Loucy (cell line): ENCODE measurements around the gene PITPNC1.
A peak's percentile ranks its signal among the peaks of the same experiment; 100 is the strongest.

Source experiments
- H2AFZ ChIP-seq: fragments of 200-600 bp; sonication (generic); 2 replicates; pipeline ENCODE4 v1.6.0; 2016; ENCODE audit warnings: antibody characterized with exemption, mild to moderate bottlenecking, low read length, moderate library complexity
- H3F3A ChIP-seq: fragments of 200-600 bp; 2 replicates; pipeline ENCODE4 v1.6.0; 2016; ENCODE audit warnings: antibody characterized with exemption, low read depth, mild to moderate bottlenecking
- H3K27me3 ChIP-seq: fragments of 200-600 bp; sonication (generic); 2 replicates; pipeline ENCODE4 v1.6.1; 2014; ENCODE audit warnings: low read length, mild to moderate bottlenecking; ENCODE audit not compliant: insufficient read depth, poor library complexity, severe bottlenecking
- H3K36me3 ChIP-seq: fragments of 200-600 bp; sonication (generic); 2 replicates; pipeline ENCODE4 v1.6.1; 2016; ENCODE audit warnings: low read length; ENCODE audit not compliant: insufficient read depth
- H3K4me1 ChIP-seq: fragments of 200-600 bp; sonication (generic); 2 replicates; pipeline ENCODE4 v1.5.1; 2014; ENCODE audit warnings: low read length, mild to moderate bottlenecking; ENCODE audit not compliant: insufficient read depth, poor library complexity, severe bottlenecking
- H3K4me2 ChIP-seq: fragments of 200-600 bp; sonication (generic); 2 replicates; pipeline ENCODE4 v1.6.0; 2014; ENCODE audit warnings: antibody characterized with exemption, low read length, low read depth, mild to moderate bottlenecking; ENCODE audit not compliant: poor library complexity, severe bottlenecking
- H3K4me3 ChIP-seq: fragments of 200-600 bp; sonication (generic); 2 replicates; pipeline ENCODE4 v1.5.1; 2014; ENCODE audit warnings: low read length, mild to moderate bottlenecking, mixed read lengths; ENCODE audit not compliant: poor library complexity, severe bottlenecking
- H3K79me2 ChIP-seq: fragments of 200-600 bp; sonication (generic); 2 replicates; pipeline ENCODE4 v1.6.1; 2014; ENCODE audit warnings: low read length; ENCODE audit not compliant: insufficient read depth
- H3K9ac ChIP-seq: fragments of 200-600 bp; sonication (generic); 2 replicates; pipeline ENCODE4 v1.6.0; 2014; ENCODE audit warnings: mild to moderate bottlenecking, low read depth, low read length, moderate library complexity; ENCODE audit not compliant: poor library complexity, severe bottlenecking
- H3K9me2 ChIP-seq: fragments of 200-600 bp; sonication (generic); replicated peaks from 2 replicates; pipeline ENCODE4 v1.6.1; 2016; ENCODE audit warnings: low read depth, low read length, mixed read lengths
- H3K9me3 ChIP-seq: fragments of 200-600 bp; sonication (generic); 2 replicates; pipeline ENCODE4 v1.6.1; 2014; ENCODE audit warnings: mild to moderate bottlenecking, antibody characterized with exemption, low read length, low read depth; ENCODE audit not compliant: insufficient read depth
- H4K20me1 ChIP-seq: fragments of 200-600 bp; sonication (generic); 2 replicates; pipeline ENCODE4 v1.6.0; 2014; ENCODE audit warnings: antibody characterized with exemption, low read length, mild to moderate bottlenecking; ENCODE audit not compliant: insufficient read depth, poor library complexity, severe bottlenecking
- CTCF ChIP-seq: fragments of 200-600 bp; sonication (generic); conservative IDR thresholded peaks from 2 replicates; pipeline ENCODE4 v1.5.1; 2014; ENCODE audit warnings: mild to moderate bottlenecking, antibody characterized with exemption, low read length
- EZH2phosphoT487 ChIP-seq: fragments of 200-600 bp; IDR thresholded peaks from 2 replicates; pipeline ENCODE4 v1.6.1; 2018; ENCODE audit warnings: antibody characterized with exemption, mild to moderate bottlenecking, moderate library complexity, borderline replicate concordance

The PITPNC1 gene

GRCh38 chr17:67378454-67379250 lies 1.6 kb downstream of the PITPNC1 start:
- Histone ChIP-seq H3K9me3 (no peaks in the 10 kb centered on the region), H3F3A (no peaks in the 10 kb centered on the region), H3K4me3 (peak overlapping the region; percentile 78), H3K4me2 (peak overlapping the region; percentile 93), H3K79me2 (no peaks in the 10 kb centered on the region), H4K20me1 (no peaks in the 10 kb centered on the region), H3K27me3 (no peaks in the 10 kb centered on the region), H3K9ac (peak overlapping the region; percentile 89), H3K4me1 (peaks cover 26% of the 10 kb centered on the region), H3K36me3 (no peaks in the 10 kb centered on the region), H2AFZ (peak overlapping the region; percentile 87), H3K9me2 (no peaks in the 10 kb centered on the region)
- TF ChIP-seq EZH2phosphoT487: no peak
- peak; percentile 48 for TF ChIP-seq CTCF

- Histone ChIP-seq H3K9me3 (no peaks in the 10 kb centered on the region), H4K20me1 (no peaks in the 10 kb centered on the region), H3F3A (no peaks in the 10 kb centered on the region), H3K4me1 (peaks cover 25% of the 10 kb centered on the region), H2AFZ (peak overlapping the region; percentile 87), H3K4me2 (peak overlapping the region; percentile 93), H3K9ac (peak overlapping the region; percentile 89), H3K27me3 (no peaks in the 10 kb centered on the region), H3K36me3 (no peaks in the 10 kb centered on the region), H3K79me2 (no peaks in the 10 kb centered on the region), H3K4me3 (peak overlapping the region; percentile 78), H3K9me2 (no peaks in the 10 kb centered on the region)
- TF ChIP-seq EZH2phosphoT487 (no peak), CTCF (no peak)
Observed at GRCh38 chr17:67379251-67379630, 2.2 kb downstream of the PITPNC1 start.

DNA sequence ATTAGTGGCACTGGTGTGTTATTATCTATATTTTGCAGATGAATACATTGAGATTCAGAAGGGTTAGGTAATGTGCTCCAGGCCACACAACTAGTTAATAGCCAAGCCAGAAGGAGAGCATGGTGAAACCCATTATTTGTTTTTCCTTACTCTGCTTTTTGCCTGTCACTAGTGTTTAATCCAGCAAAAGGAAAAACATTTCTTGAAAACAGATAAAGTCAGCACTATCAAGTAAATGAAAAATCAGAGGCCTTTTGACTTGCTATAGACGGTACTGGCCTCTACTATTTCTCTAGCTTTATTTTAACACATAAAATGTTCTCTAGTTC lies 4.8 kb downstream of the PITPNC1 start:
- Histone ChIP-seq H3F3A (no peaks in the 10 kb centered on the region), H3K79me2 (no peaks in the 10 kb centered on the region)

More for the DNA sequence above, 4.8 kb downstream of the PITPNC1 start:
- no peaks in the 10 kb centered on the region for H3K9me2 ChIP-seq
- peaks cover 10% of the 10 kb centered on the region for H3K4me1 ChIP-seq
- TF ChIP-seq CTCF (no peak), EZH2phosphoT487 (no peak)
- no peak overlapping the region for H3K4me3 ChIP-seq
- H3K27me3 ChIP-seq: no peaks in the 10 kb centered on the region
- H3K4me2 ChIP-seq: peak overlapping the region; percentile 10
- H3K9me3 ChIP-seq: no peaks in the 10 kb centered on the region
- H2AFZ ChIP-seq: no peak overlapping the region
- no peaks in the 10 kb centered on the region for H3K36me3 ChIP-seq
- H3K9ac ChIP-seq: no peak overlapping the region
- no peaks in the 10 kb centered on the region for H4K20me1 ChIP-seq
